IMR-90 (cell line): ENCODE data around the gene TTC21B. TPM values are rescaled to one million over a fixed set of nuclear protein-coding genes. Genes with fewer than 3 reads are reported as not detected.

Source experiments
- ATAC-seq: fragments of 200-7000 bp; cut with Tn5 transposase; 2 replicates; pipeline ENCODE4 v1.9.1; 2020; ENCODE audit warnings: low read depth, mild to moderate bottlenecking, moderate library complexity
- BruUV-seq: library from RNA; stranded (reverse); fragments of 400-500 nt; replicated peaks from 2 replicates; lab custom pipeline; 2021; lab: Mats Ljungman, UMichigan
- CTCF ChIA-PET: fragments of 300-600 bp; formaldehyde crosslinking; extraction: SDS; loops from one replicate; lab custom pipeline; 2021; ENCODE audit warnings: antibody characterized with exemption; lab: Yijun Ruan, JAX
- POLR2A ChIA-PET: fragments of 300-600 bp; sonication (Branson Sonifier 250); formaldehyde crosslinking; loops from one replicate; lab custom pipeline; 2022; ENCODE audit warnings: antibody characterized with exemption; ENCODE audit not compliant: unreplicated experiment; lab: Charles Lee
- DNase-seq: peaks from one replicate; pipeline ENCODE4 v3.0.0; 2013
- H2AFZ ChIP-seq: replicated peaks from 2 replicates; pipeline ENCODE3; 2013; ENCODE audit warnings: low read length, mild to moderate bottlenecking; ENCODE audit not compliant: poor library complexity
- H2AK5ac ChIP-seq: 2 replicates; pipeline ENCODE4 v1.6.1; 2013; ENCODE audit warnings: low read depth, low read length, inconsistent platforms
- H2AK9ac ChIP-seq: replicated peaks from 2 replicates; pipeline ENCODE3; 2013; ENCODE audit warnings: mild to moderate bottlenecking, low read depth, low read length, moderate library complexity; ENCODE audit not compliant: poor library complexity
- H2BK120ac ChIP-seq: 2 replicates; pipeline ENCODE4 v1.6.1; 2013; ENCODE audit warnings: low read depth, low read length, inconsistent platforms
- H2BK15ac ChIP-seq: 3 replicates; pipeline ENCODE4 v1.6.1; 2013; ENCODE audit warnings: low read depth, low read length, inconsistent platforms
- H2BK20ac ChIP-seq: 2 replicates; pipeline ENCODE4 v1.6.1; 2013; ENCODE audit warnings: low read depth, mild to moderate bottlenecking, inconsistent platforms, low read length, moderate library complexity
- H2BK5ac ChIP-seq: 2 replicates; pipeline ENCODE4 v1.6.1; 2013; ENCODE audit warnings: mild to moderate bottlenecking, low read depth, low read length, inconsistent platforms; ENCODE audit not compliant: poor library complexity, severe bottlenecking
- H3K14ac ChIP-seq: replicated peaks from 2 replicates; pipeline ENCODE4 v1.6.1; 2013; ENCODE audit warnings: low read depth, low read length, inconsistent platforms
- H3K18ac ChIP-seq: 2 replicates; pipeline ENCODE4 v1.6.1; 2013; ENCODE audit warnings: low read depth, low read length, control low read depth
- H3K23ac ChIP-seq: 2 replicates; pipeline ENCODE4 v1.6.1; 2013; ENCODE audit warnings: low read depth, low read length, inconsistent platforms
- H3K27ac ChIP-seq: 2 replicates; pipeline ENCODE4 v1.5.1; 2013; ENCODE audit warnings: mild to moderate bottlenecking, control low read depth, low read length; ENCODE audit not compliant: insufficient read depth
- H3K27me3 ChIP-seq: 2 replicates; pipeline ENCODE4 v1.6.1; 2013; ENCODE audit warnings: low read length; ENCODE audit not compliant: control insufficient read depth, insufficient read depth
- H3K36me3 ChIP-seq: 2 replicates; pipeline ENCODE4 v1.6.1; 2013; ENCODE audit warnings: low read length, mixed read lengths; ENCODE audit not compliant: control insufficient read depth, insufficient read depth
- H3K4ac ChIP-seq: 2 replicates; pipeline ENCODE4 v1.6.1; 2013; ENCODE audit warnings: low read depth, low read length, inconsistent platforms
- H3K4me1 ChIP-seq: 2 replicates; pipeline ENCODE4 v1.6.1; 2013; ENCODE audit warnings: low read length, mixed read lengths; ENCODE audit not compliant: control insufficient read depth, insufficient read depth
- H3K4me2 ChIP-seq: 2 replicates; pipeline ENCODE4 v1.6.1; 2013; ENCODE audit warnings: low read depth, mild to moderate bottlenecking, control low read depth, low read length, moderate library complexity
- H3K4me3 ChIP-seq: 2 replicates; pipeline ENCODE4 v1.5.1; 2013; ENCODE audit warnings: low read depth, mild to moderate bottlenecking, control low read depth, low read length, moderate library complexity; ENCODE audit not compliant: insufficient read depth
- H3K56ac ChIP-seq: 2 replicates; pipeline ENCODE4 v1.6.1; 2013; ENCODE audit warnings: low read length, inconsistent platforms; ENCODE audit not compliant: insufficient read depth; ENCODE audit errors: extremely low read depth
- H3K79me1 ChIP-seq, 2 experiments: 2 replicates each; pipeline ENCODE4 v1.6.1; 2013; ENCODE audit warnings: low read length in 2 of 2, inconsistent platforms in 1 of 2, low read depth in 1 of 2
- H3K9ac ChIP-seq: 2 replicates; pipeline ENCODE4 v1.6.1; 2013; ENCODE audit warnings: low read depth, low read length, control low read depth
- H3K9me1 ChIP-seq: 2 replicates; pipeline ENCODE4 v1.6.1; 2013; ENCODE audit warnings: low read length, inconsistent platforms; ENCODE audit not compliant: insufficient read depth
- H3K9me3 ChIP-seq: 2 replicates; pipeline ENCODE4 v1.6.1; 2013; ENCODE audit warnings: low read length; ENCODE audit not compliant: control insufficient read depth, insufficient read depth
- H4K20me1 ChIP-seq: 2 replicates; pipeline ENCODE4 v1.6.1; 2013; ENCODE audit warnings: low read length, inconsistent platforms; ENCODE audit not compliant: insufficient read depth
- H4K5ac ChIP-seq: 2 replicates; pipeline ENCODE4 v1.6.1; 2013; ENCODE audit warnings: mild to moderate bottlenecking, low read depth, low read length, control low read depth
- H4K8ac ChIP-seq, 2 experiments: 2 replicates each; pipeline ENCODE4 v1.6.1; 2013; ENCODE audit warnings: low read depth in 2 of 2, low read length in 2 of 2, control low read depth in 1 of 2, inconsistent platforms in 1 of 2
- H4K91ac ChIP-seq: 2 replicates; pipeline ENCODE4 v1.6.1; 2013; ENCODE audit warnings: low read depth, low read length, inconsistent platforms; ENCODE audit not compliant: insufficient read depth
- CEBPB ChIP-seq: IDR thresholded peaks from 2 replicates; pipeline ENCODE4 v1.6.1; 2012; ENCODE audit warnings: low read depth, low read length, improper control_type of control experiment
- CHD1 ChIP-seq: IDR thresholded peaks from 2 replicates; pipeline ENCODE4 v1.6.1; 2012; ENCODE audit warnings: low read depth, low read length, improper control_type of control experiment
- FOS ChIP-seq: fragments of 150-350 bp; IDR thresholded peaks from 2 replicates; pipeline ENCODE4 v1.6.1; 2016; ENCODE audit warnings: low read depth, low read length
- MAFK ChIP-seq: IDR thresholded peaks from 2 replicates; pipeline ENCODE4 v1.6.1; 2012; ENCODE audit warnings: low read depth, low read length, improper control_type of control experiment
- MXI1 ChIP-seq: IDR thresholded peaks from 2 replicates; pipeline ENCODE4 v1.6.1; 2012; ENCODE audit warnings: low read depth, mild to moderate bottlenecking, low read length, moderate library complexity, borderline replicate concordance
- RAD21 ChIP-seq: IDR thresholded peaks from 2 replicates; pipeline ENCODE4 v1.6.1; 2012; ENCODE audit warnings: low read length, improper control_type of control experiment
- RCOR1 ChIP-seq: IDR thresholded peaks from 2 replicates; pipeline ENCODE4 v1.6.1; 2012; ENCODE audit warnings: mild to moderate bottlenecking, low read length, improper control_type of control experiment; ENCODE audit not compliant: insufficient replicate concordance
- SMC3 ChIP-seq: fragments of 150-350 bp; IDR thresholded peaks from 2 replicates; pipeline ENCODE4 v1.6.1; 2016; ENCODE audit warnings: low read depth, mild to moderate bottlenecking, antibody characterized with exemption, low read length, moderate library complexity
- WGBS, 2 experiments: methylation state at CpG; one replicate each; pipeline versions ENCODE4 v1.1.5 to v1.1.7; 2013; ENCODE audit warnings: missing lambda C conversion rate in 2 of 2; ENCODE audit not compliant: insufficient read length in 1 of 2; ENCODE audit errors: extremely low coverage in 2 of 2; 5-methylcytosine and 5-hydroxymethylcytosine counted together
- dilution Hi-C: fragments of 300-500 bp; cut with HindIII; formaldehyde crosslinking; loops from one replicate; pipeline ENCODE4 v1.14.3; 2018; ENCODE audit warnings: low sequenced_read_pairs; ENCODE audit not compliant: unreplicated experiment
- in situ Hi-C: fragments of 300-500 bp; cut with MboI; formaldehyde crosslinking; loops from 3 replicates; pipeline ENCODE4 v1.14.3; 2019; ENCODE audit warnings: low sequenced_read_pairs, inconsistent platforms, mixed read lengths
- intact Hi-C: fragments of 100-400 bp; cut with micrococcal nuclease; formaldehyde crosslinking; loops from 2 replicates; pipeline ENCODE4 v1.10.0; 2022
- polyA plus RNA-seq, 3 experiments: library from polyadenylated mRNA; depleted of rRNA; stranded (reverse); fragments of >200 nt; gene quantifications; 2 replicates each; pipeline ENCODE4 v1.2.3, GENCODE V29; 2012; ENCODE audit warnings: low replicate concordance in 1 of 3
- total RNA-seq: library from RNA; depleted of rRNA; stranded (reverse); fragments of >200 nt; gene quantifications from 2 replicates; pipeline ENCODE4 v1.2.3, GENCODE V29; 2012
- TF ChIP-seq, protein P1 (sequence below): fragments of 150-350 bp; IDR thresholded peaks from 2 replicates; pipeline ENCODE4 v1.6.1; 2016; ENCODE audit warnings: low read depth, mild to moderate bottlenecking, low read length, moderate library complexity, borderline replicate concordance

Gene TTC21B
- total and polyA plus RNA-seq, 2 of the 4 experiments (the other 2 are of a cell fraction), result 8.0 to 17.2 TPM

- no peak overlapping the region for H2AFZ ChIP-seq
- H3K9me1 ChIP-seq, result no peaks in the 10 kb centered on the region
- in situ Hi-C loops, result no loop called here
- H3K9ac ChIP-seq, result no peak overlapping the region
- dilution Hi-C loops, result no loop called here
- no CpG with 5 or more reads among the region's 1 CpG for WGBS, 2 experiments
- H3K4me3 ChIP-seq, result no peak overlapping the region
- intact Hi-C loops, result no loop called here
- H3K36me3 ChIP-seq, result peaks cover 16% of the 10 kb centered on the region
- H3K4ac ChIP-seq, result no peak overlapping the region
- H4K8ac ChIP-seq, result no peak overlapping the region
- ChIA-PET CTCF (interaction anchor here (0.6 kb wide), 1 partner anchor 1111 kb away, joined by 3 read pairs; no protein-coding TSS in a partner anchor), POLR2A (no interaction called here)
- H3K27me3 ChIP-seq, result no peaks in the 10 kb centered on the region
- H3K14ac ChIP-seq, result no peak overlapping the region
- ATAC-seq (no peak), DNase-seq (no peak)
- BruUV-seq, result no TSS peak
- H3K23ac ChIP-seq, result no peak overlapping the region
- H4K5ac ChIP-seq, result no peak overlapping the region
- H3K18ac ChIP-seq, result no peak overlapping the region
- no peak overlapping the region for H3K56ac ChIP-seq
- no peak overlapping the region for H2BK20ac ChIP-seq
- H4K20me1 ChIP-seq, result no peaks in the 10 kb centered on the region
- no peak overlapping the region for H2BK5ac ChIP-seq
- no peak overlapping the region for H2AK5ac ChIP-seq
- H2AK9ac ChIP-seq, result no peak overlapping the region
- H3K4me2 ChIP-seq, result no peak overlapping the region
- H3K27ac ChIP-seq, result no peak overlapping the region
- TF ChIP-seq SMC3 (no peak), CEBPB (no peak), CHD1 (no peak), MAFK (no peak), MXI1 (no peak), RAD21 (no peak), RCOR1 (no peak), FOS (no peak)
- TF ChIP-seq, protein P1, sequence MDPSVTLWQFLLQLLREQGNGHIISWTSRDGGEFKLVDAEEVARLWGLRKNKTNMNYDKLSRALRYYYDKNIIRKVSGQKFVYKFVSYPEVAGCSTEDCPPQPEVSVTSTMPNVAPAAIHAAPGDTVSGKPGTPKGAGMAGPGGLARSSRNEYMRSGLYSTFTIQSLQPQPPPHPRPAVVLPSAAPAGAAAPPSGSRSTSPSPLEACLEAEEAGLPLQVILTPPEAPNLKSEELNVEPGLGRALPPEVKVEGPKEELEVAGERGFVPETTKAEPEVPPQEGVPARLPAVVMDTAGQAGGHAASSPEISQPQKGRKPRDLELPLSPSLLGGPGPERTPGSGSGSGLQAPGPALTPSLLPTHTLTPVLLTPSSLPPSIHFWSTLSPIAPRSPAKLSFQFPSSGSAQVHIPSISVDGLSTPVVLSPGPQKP, result no peak
- H3K9me3 ChIP-seq, result no peaks in the 10 kb centered on the region
- no peak overlapping the region for H2BK15ac ChIP-seq
- H3K4me1 ChIP-seq, result 0 out of 2 replicates have a peak, but pooled peaks cover 3% of the 10 kb centered on the region
- no peak overlapping the region for H2BK120ac ChIP-seq
- peaks cover 0 to 2% of the 10 kb centered on the region in 2 experiments; a peak in 1 of 4 replicates for H3K79me1 ChIP-seq
- no peak overlapping the region for H4K91ac ChIP-seq
Observed at GRCh38 chr2:165938237-165938636, 15.3 kb downstream of the TTC21B start.
